ENCODE measurements around the gene TRAF3IP1. TPM values are rescaled to one million over a fixed set of nuclear protein-coding genes. Genes with fewer than 3 reads are reported as not detected.

Gene TRAF3IP1
- total RNA-seq, 1 donor: 7.6 TPM

DNA sequence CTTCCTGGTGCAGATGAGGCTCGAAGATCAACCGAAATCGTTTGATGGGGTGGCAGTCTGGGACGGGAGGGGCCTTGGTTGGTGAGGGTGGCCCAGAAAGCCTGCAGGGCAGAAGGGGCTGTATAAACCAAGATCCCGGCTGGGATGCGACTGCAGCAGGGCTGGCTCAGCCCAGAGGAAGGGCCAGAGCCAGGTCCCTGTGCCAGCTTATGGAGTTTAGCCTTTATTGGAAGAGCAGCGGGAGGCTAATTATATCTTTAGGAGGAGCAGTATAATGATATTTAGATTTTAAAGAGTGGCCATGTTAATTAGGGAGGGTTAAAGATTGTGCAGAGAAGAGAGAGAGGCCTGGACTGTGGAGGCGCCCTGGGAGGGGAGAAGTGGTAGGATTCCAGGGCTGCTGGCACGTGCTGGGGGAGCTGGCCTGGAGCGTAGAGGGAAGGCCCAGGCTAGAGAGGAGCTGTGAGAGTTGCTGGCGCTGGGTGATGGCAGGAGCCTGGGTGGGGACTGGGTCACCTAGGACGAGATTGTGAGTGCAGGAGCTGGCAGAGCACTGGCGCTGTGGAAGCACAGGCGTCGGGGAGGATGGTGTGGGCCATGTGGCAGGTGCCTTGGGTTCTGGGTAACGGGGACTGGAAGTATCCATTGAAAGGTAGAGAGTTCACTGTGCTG lies 25.1 kb downstream of the TRAF3IP1 start:
- no peak overlapping the region for H3K27ac ChIP-seq (ENCODE audit: low read depth, low read length)
- H2AFZ ChIP-seq (ENCODE audit: low read length): no peak overlapping the region
- DNase-seq (ENCODE audit: insufficient read length, low spot score, missing footprints): no peak
- H3K79me2 ChIP-seq (ENCODE audit: insufficient read depth, low read length): no peaks in the 10 kb centered on the region
- H3K36me3 ChIP-seq (ENCODE audit: insufficient read depth, low read length): peaks cover 18% of the 10 kb centered on the region
- H3K27me3 ChIP-seq (ENCODE audit: insufficient read depth, low read length): no peaks in the 10 kb centered on the region
- no peak overlapping the region for H3K4me3 ChIP-seq (ENCODE audit: insufficient read depth, low read length)
- peaks cover 6% of the 10 kb centered on the region for H3K4me1 ChIP-seq (ENCODE audit: insufficient read depth, low read length)
- no peaks in the 10 kb centered on the region for H4K20me1 ChIP-seq (ENCODE audit: insufficient read depth, low read length)
- TF ChIP-seq, protein P1, sequence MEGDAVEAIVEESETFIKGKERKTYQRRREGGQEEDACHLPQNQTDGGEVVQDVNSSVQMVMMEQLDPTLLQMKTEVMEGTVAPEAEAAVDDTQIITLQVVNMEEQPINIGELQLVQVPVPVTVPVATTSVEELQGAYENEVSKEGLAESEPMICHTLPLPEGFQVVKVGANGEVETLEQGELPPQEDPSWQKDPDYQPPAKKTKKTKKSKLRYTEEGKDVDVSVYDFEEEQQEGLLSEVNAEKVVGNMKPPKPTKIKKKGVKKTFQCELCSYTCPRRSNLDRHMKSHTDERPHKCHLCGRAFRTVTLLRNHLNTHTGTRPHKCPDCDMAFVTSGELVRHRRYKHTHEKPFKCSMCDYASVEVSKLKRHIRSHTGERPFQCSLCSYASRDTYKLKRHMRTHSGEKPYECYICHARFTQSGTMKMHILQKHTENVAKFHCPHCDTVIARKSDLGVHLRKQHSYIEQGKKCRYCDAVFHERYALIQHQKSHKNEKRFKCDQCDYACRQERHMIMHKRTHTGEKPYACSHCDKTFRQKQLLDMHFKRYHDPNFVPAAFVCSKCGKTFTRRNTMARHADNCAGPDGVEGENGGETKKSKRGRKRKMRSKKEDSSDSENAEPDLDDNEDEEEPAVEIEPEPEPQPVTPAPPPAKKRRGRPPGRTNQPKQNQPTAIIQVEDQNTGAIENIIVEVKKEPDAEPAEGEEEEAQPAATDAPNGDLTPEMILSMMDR (IDR thresholded peaks at IDR 0.05; ENCODE audit: extremely low read depth, low read depth, low read length): no peak
- no peak overlapping the region for H3K4me2 ChIP-seq (ENCODE audit: insufficient read depth, low read length)
- no peaks in the 10 kb centered on the region for H3K9me3 ChIP-seq (ENCODE audit: low read depth, low read length)

DNA sequence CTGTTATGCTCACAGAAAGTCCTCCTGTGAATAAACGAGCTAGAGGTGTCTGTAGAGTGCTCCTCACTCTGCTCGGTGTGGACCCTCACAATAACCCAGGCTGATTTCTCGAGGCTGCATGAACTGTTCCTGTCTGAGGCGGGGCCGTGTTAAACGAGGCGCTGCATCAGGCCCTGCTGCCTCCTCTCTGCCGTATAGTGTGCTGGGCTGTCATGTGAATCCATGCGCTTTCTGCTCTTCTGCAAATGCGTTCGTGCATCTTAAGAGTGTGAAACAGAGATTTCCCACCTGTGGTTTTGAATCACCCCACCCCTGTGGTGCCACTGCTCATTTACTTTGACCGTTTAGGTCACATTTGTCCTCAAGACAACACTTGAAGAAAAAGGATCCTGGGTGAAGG lies 26.2 kb downstream of the TRAF3IP1 start:
- Histone ChIP-seq H3K4me3 (ENCODE audit: insufficient read depth, low read length) (no peak overlapping the region), H3K79me2 (ENCODE audit: insufficient read depth, low read length) (no peaks in the 10 kb centered on the region), H2AFZ (ENCODE audit: low read length) (no peak overlapping the region), H3K9me3 (ENCODE audit: low read depth, low read length) (no peaks in the 10 kb centered on the region), H3K4me2 (ENCODE audit: insufficient read depth, low read length) (no peak overlapping the region), H4K20me1 (ENCODE audit: insufficient read depth, low read length) (no peaks in the 10 kb centered on the region), H3K27ac (ENCODE audit: low read depth, low read length) (no peak overlapping the region), H3K36me3 (ENCODE audit: insufficient read depth, low read length) (peaks cover 18% of the 10 kb centered on the region), H3K4me1 (ENCODE audit: insufficient read depth, low read length) (peaks cover 6% of the 10 kb centered on the region), H3K27me3 (ENCODE audit: insufficient read depth, low read length) (no peaks in the 10 kb centered on the region)
- no peak for DNase-seq (ENCODE audit: insufficient read length, low spot score, missing footprints)
- TF ChIP-seq, protein P1 (IDR thresholded peaks at IDR 0.05; ENCODE audit: extremely low read depth, low read depth, low read length): no peak

DNA sequence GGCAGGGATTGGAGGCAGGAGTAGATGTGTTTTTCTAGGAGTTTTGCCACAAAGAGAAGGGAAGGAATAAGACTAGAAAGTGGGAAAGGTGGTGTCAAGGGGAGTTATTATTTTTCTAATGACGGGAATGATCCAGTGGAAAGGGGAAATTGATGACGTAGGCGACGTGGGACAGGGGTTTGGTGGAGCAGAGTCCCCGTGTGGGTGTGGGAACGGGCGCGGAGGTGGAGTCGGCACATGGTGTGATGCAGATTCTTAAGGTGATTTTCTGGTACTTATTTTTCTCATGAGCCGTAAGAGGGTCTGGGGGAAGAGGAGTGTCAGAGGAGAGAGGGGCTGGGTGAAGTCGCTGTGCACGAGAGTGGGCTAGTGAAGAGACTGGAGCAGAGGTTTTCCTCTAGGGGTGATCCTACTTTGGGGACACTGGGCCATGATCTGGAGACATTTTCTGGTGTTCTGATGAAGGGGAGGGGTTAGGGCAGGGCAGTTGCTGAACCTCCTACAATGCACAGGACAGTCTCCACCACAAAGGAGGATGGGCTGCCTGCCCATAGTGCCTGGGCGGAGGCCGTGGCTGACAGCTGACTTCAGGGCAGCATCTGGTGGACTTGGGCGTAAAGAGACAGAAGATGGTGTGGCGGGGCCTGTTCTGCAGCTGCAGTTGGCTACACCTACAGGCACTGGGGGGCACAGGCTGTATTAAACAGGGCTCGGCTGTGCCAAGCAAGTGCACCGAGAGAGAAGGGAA lies 30.0 kb downstream of the TRAF3IP1 start:
- H3K4me1 ChIP-seq (ENCODE audit: insufficient read depth, low read length): no peaks in the 10 kb centered on the region
- H3K4me3 ChIP-seq (ENCODE audit: insufficient read depth, low read length): no peak overlapping the region
- no peak overlapping the region for H2AFZ ChIP-seq (ENCODE audit: low read length)
- no peak overlapping the region for H3K4me2 ChIP-seq (ENCODE audit: insufficient read depth, low read length)
- H3K9me3 ChIP-seq (ENCODE audit: low read depth, low read length): no peaks in the 10 kb centered on the region
- no peak overlapping the region for H3K27ac ChIP-seq (ENCODE audit: low read depth, low read length)
- H4K20me1 ChIP-seq (ENCODE audit: insufficient read depth, low read length): no peaks in the 10 kb centered on the region
- TF ChIP-seq, protein P1 (IDR thresholded peaks at IDR 0.05; ENCODE audit: extremely low read depth, low read depth, low read length): no peak
- peaks cover 25% of the 10 kb centered on the region for H3K36me3 ChIP-seq (ENCODE audit: insufficient read depth, low read length)
- no peaks in the 10 kb centered on the region for H3K79me2 ChIP-seq (ENCODE audit: insufficient read depth, low read length)
- DNase-seq (ENCODE audit: insufficient read length, low spot score, missing footprints): no peak
- no peaks in the 10 kb centered on the region for H3K27me3 ChIP-seq (ENCODE audit: insufficient read depth, low read length)

DNA sequence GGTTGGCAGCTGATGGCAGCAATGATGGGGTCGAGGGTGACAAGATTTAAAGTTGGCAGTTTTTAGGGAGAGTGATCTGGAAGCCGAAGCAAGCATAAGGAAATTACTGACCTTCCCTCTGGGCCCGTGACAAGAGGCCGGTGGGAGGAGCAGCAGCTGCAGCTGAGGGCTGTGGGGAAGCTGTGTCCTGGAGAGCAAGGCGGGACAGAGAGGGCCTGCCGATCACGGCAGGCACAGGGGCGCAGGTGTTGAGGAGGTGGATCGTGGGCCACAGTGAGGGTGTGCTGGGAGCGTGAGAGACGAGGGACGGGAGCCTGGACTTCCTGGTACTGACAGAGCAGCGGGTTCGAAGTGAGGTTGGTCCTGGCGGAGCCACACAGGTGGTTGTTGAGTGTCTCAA lies 31.0 kb downstream of the TRAF3IP1 start:
- Histone ChIP-seq H3K79me2 (ENCODE audit: insufficient read depth, low read length) (no peaks in the 10 kb centered on the region), H3K4me1 (ENCODE audit: insufficient read depth, low read length) (no peaks in the 10 kb centered on the region), H3K36me3 (ENCODE audit: insufficient read depth, low read length) (peaks cover 28% of the 10 kb centered on the region), H3K27me3 (ENCODE audit: insufficient read depth, low read length) (no peaks in the 10 kb centered on the region), H3K27ac (ENCODE audit: low read depth, low read length) (no peak overlapping the region), H3K4me3 (ENCODE audit: insufficient read depth, low read length) (no peak overlapping the region), H2AFZ (ENCODE audit: low read length) (no peak overlapping the region), H3K9me3 (ENCODE audit: low read depth, low read length) (no peaks in the 10 kb centered on the region), H4K20me1 (ENCODE audit: insufficient read depth, low read length) (no peaks in the 10 kb centered on the region), H3K4me2 (ENCODE audit: insufficient read depth, low read length) (no peak overlapping the region)
- TF ChIP-seq, protein P1 (IDR thresholded peaks at IDR 0.05; ENCODE audit: extremely low read depth, low read depth, low read length): no peak
- no peak for DNase-seq (ENCODE audit: insufficient read length, low spot score, missing footprints)
